Gastrocnemius medialis (tissue), 4 donors: ENCODE results near the gene FREM2. TPM values are rescaled to one million over a fixed set of nuclear protein-coding genes. Genes with fewer than 3 reads are reported as not detected.

ENCODE experiments used
- ATAC-seq, 2 donors: fragments of 150-250 bp; one replicate each; pipeline ENCODE4 v1.9.1; 2016
- DNase-seq, 2 donors: peaks; one replicate each; pipeline ENCODE4 v3.0.0-alpha.2; 2019
- H3K27ac ChIP-seq, 4 donors: fragments of 200-600 bp; sonication (generic); 1 replicate in 1 of 4; 2 replicates in 3 of 4; pipeline ENCODE4 v1.5.1; 2016 to 2018; ENCODE audit warnings: mild to moderate bottlenecking in 2 of 4, moderate library complexity in 1 of 4
- H3K27me3 ChIP-seq, 3 donors: fragments of 200-600 bp; sonication (generic) in 2 of 3; 1 replicate in 1 of 3; 2 replicates in 2 of 3; pipeline versions ENCODE4 v1.5.1 to v1.6.0; 2016 to 2019; ENCODE audit warnings: mild to moderate bottlenecking in 1 of 3, moderate library complexity in 1 of 3
- H3K36me3 ChIP-seq, 2 donors: fragments of 200-600 bp; sonication (generic) in 1 of 2; one replicate each; pipeline ENCODE4 v1.5.1; 2017 to 2018
- H3K4me1 ChIP-seq, 2 donors: fragments of 200-600 bp; sonication (generic) in 1 of 2; one replicate each; pipeline ENCODE4 v1.5.1; 2016 to 2017; ENCODE audit warnings: mild to moderate bottlenecking in 2 of 2
- H3K4me3 ChIP-seq, 4 donors: fragments of 200-600 bp; sonication (generic) in 3 of 4; 1 replicate in 1 of 4; 2 replicates in 3 of 4; pipeline ENCODE4 v1.5.1; 2016 to 2019; ENCODE audit warnings: mild to moderate bottlenecking in 2 of 4
- H3K9me3 ChIP-seq, 3 donors: fragments of 200-600 bp; sonication (generic) in 2 of 3; 1 replicate in 1 of 3; 2 replicates in 2 of 3; pipeline ENCODE4 v1.5.1; 2016 to 2019
- POLR2A ChIP-seq, 2 donors: fragments of 450-650 bp; IDR thresholded peaks; one replicate each; pipeline ENCODE4 v1.6.1; 2017; ENCODE audit warnings: antibody characterized with exemption in 2 of 2, mild to moderate bottlenecking in 2 of 2, moderate library complexity in 2 of 2
- in situ Hi-C, 4 donors: fragments of 200-750 bp; cut with MboI; loops; one replicate each; pipeline versions ENCODE4 v1.15.0 to v1.8.0; 2017; ENCODE audit warnings: low sequenced_read_pairs in 4 of 4
- intact Hi-C: fragments of 100-400 bp; cut with DNase I; formaldehyde crosslinking; loops from one replicate; pipeline ENCODE4 v1.15.1; 2023; ENCODE audit warnings: low total_unique reads
- total RNA-seq, 4 donors: library from RNA; depleted of rRNA; stranded (reverse); fragments of >200 nt; gene quantifications; one replicate each; pipeline versions ENCODE4 v1.1.0 to v1.2.3, GENCODE V29; 2016
- TF ChIP-seq, protein P1 (sequence below), 5 experiments: fragments of 450-650 bp in 3 of 5; fragments of 200-600 bp in 2 of 5; sonication (generic) in 2 of 5; IDR thresholded peaks in 4 of 5; conservative IDR thresholded peaks in 1 of 5; 1 replicate in 4 of 5; 2 replicates in 1 of 5; pipeline ENCODE4 v1.5.1; 2016 to 2019; ENCODE audit warnings: antibody characterized with exemption in 5 of 5, mild to moderate bottlenecking in 3 of 5, moderate library complexity in 3 of 5

The FREM2 gene
- total RNA-seq, 4 donors from 2014 or later: 1.3 to 6.4 (median 2.4) TPM

DNA sequence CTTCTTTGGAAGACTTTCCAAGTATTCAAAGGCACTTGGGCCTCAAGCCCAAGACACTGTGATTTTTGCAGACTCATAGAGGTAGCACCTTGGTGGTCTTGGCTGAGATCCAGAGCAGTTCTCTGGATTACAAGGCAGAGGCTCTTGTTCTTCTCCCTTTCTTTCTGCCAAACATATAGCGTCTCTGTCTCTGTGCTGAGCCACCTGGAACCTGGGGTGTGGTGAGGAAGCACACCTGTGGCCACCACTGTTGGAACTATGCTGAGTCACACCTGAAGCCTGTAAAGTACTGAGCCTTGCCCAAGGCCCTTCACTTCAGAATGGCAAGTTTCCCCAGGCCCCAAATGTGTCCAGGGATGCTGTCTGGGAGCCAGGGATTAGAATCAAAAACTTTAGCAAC lies 127.5 kb downstream of the FREM2 start:
- in situ Hi-C loops: loop anchor here in 1 of 4 donors (10.0 kb wide), 1 partner anchor 60 kb away; no protein-coding TSS in a partner anchor

GRCh38 chr13:38819053-38819452 lies 132.2 kb downstream of the FREM2 start:
- Histone ChIP-seq H3K27ac (no peak overlapping the region), H3K27me3 (no peaks in the 10 kb centered on the region), H3K4me3 (no peak overlapping the region), H3K36me3 (no peaks in the 10 kb centered on the region), H3K9me3 (no peaks in the 10 kb centered on the region), H3K4me1 (no peaks in the 10 kb centered on the region)
- in situ Hi-C loops (loop anchor here in 1 of 4 donors (10.0 kb wide), 1 partner anchor 64 kb away; no protein-coding TSS in a partner anchor), intact Hi-C loops (no loop called here)
- DNase-seq (no peak), ATAC-seq (no peak)
- TF ChIP-seq, protein P1, sequence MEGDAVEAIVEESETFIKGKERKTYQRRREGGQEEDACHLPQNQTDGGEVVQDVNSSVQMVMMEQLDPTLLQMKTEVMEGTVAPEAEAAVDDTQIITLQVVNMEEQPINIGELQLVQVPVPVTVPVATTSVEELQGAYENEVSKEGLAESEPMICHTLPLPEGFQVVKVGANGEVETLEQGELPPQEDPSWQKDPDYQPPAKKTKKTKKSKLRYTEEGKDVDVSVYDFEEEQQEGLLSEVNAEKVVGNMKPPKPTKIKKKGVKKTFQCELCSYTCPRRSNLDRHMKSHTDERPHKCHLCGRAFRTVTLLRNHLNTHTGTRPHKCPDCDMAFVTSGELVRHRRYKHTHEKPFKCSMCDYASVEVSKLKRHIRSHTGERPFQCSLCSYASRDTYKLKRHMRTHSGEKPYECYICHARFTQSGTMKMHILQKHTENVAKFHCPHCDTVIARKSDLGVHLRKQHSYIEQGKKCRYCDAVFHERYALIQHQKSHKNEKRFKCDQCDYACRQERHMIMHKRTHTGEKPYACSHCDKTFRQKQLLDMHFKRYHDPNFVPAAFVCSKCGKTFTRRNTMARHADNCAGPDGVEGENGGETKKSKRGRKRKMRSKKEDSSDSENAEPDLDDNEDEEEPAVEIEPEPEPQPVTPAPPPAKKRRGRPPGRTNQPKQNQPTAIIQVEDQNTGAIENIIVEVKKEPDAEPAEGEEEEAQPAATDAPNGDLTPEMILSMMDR (IDR thresholded peaks at IDR 0.05 in 4 of 5, conservative IDR thresholded peaks at IDR 0.05 in 1 of 5): no peak
- TF ChIP-seq POLR2A (IDR thresholded peaks at IDR 0.05): no peak

More for the DNA sequence above, 127.5 kb downstream of the FREM2 start:
- intact Hi-C loops: no loop called here
- Histone ChIP-seq H3K36me3 (no peaks in the 10 kb centered on the region), H3K9me3 (peaks cover 0 to 9% (median 5%) of the 10 kb centered on the region in 3 donors), H3K4me1 (no peaks in the 10 kb centered on the region), H3K27me3 (no peaks in the 10 kb centered on the region), H3K4me3 (no peak overlapping the region), H3K27ac (no peak overlapping the region)
- TF ChIP-seq, protein P1 (IDR thresholded peaks at IDR 0.05 in 4 of 5, conservative IDR thresholded peaks at IDR 0.05 in 1 of 5): no peak
- TF ChIP-seq POLR2A (IDR thresholded peaks at IDR 0.05): no peak
- DNase-seq: no peak
- ATAC-seq: no peak

GRCh38 chr13:38819596-38819995 lies 132.7 kb downstream of the FREM2 start:
- Histone ChIP-seq H3K27me3 (no peaks in the 10 kb centered on the region), H3K27ac (no peak overlapping the region), H3K4me1 (no peaks in the 10 kb centered on the region), H3K4me3 (no peak overlapping the region), H3K36me3 (no peaks in the 10 kb centered on the region), H3K9me3 (no peaks in the 10 kb centered on the region)
- TF ChIP-seq, protein P1 (IDR thresholded peaks at IDR 0.05 in 4 of 5, conservative IDR thresholded peaks at IDR 0.05 in 1 of 5): no peak
- TF ChIP-seq POLR2A (IDR thresholded peaks at IDR 0.05): no peak
- in situ Hi-C loops: loop anchor here in 1 of 4 donors (10.0 kb wide), 1 partner anchor 65 kb away; no protein-coding TSS in a partner anchor
- ATAC-seq: no peak
- no peak for DNase-seq
- intact Hi-C loops: no loop called here

GRCh38 chr13:38821770-38822551 lies 135.1 kb downstream of the FREM2 start:
- Histone ChIP-seq H3K4me1 (no peaks in the 10 kb centered on the region), H3K9me3 (no peaks in the 10 kb centered on the region), H3K36me3 (no peaks in the 10 kb centered on the region), H3K27ac (no peak overlapping the region), H3K27me3 (no peaks in the 10 kb centered on the region), H3K4me3 (no peak overlapping the region)
- intact Hi-C loops (no loop called here), in situ Hi-C loops (no loop called here)
- no peak for DNase-seq
- TF ChIP-seq, protein P1 (IDR thresholded peaks at IDR 0.05 in 4 of 5, conservative IDR thresholded peaks at IDR 0.05 in 1 of 5): no peak
- no peak for TF ChIP-seq POLR2A (IDR thresholded peaks at IDR 0.05)
- ATAC-seq: no peak
